SK-N-SH (cell line): ENCODE data around the gene CNOT9. TPM values are rescaled to one million over a fixed set of nuclear protein-coding genes. Genes with fewer than 3 reads are reported as not detected.

Experiments used
- CTCF ChIA-PET: fragments of 300-600, 350-600 bp; formaldehyde crosslinking; extraction: SDS; loops from one replicate; lab custom pipeline; 2021; lab: Yijun Ruan, JAX
- POLR2A ChIA-PET: fragments of 350-600 bp; sonication (Branson Sonifier 250); formaldehyde crosslinking; extraction: SDS; loops from one replicate; lab custom pipeline; 2020; ENCODE audit warnings: antibody characterized with exemption, inconsistent platforms; lab: Yijun Ruan, JAX
- DNase-seq: peaks from one replicate; pipeline ENCODE4 v3.0.0; 2012
- H2AFZ ChIP-seq: fragments of 200-600 bp; sonication (generic); 2 replicates; pipeline ENCODE4 v1.8.1; 2016; ENCODE audit warnings: antibody characterized with exemption, mild to moderate bottlenecking, low read depth
- H3F3A ChIP-seq: fragments of 200-600 bp; sonication (generic); replicated peaks from 2 replicates; pipeline ENCODE3; 2016; ENCODE audit warnings: antibody characterized with exemption, mild to moderate bottlenecking; ENCODE audit not compliant: insufficient read depth
- H3K27ac ChIP-seq, 2 experiments: fragments of 200-500 bp in 1 of 2; fragments of 200-600 bp in 1 of 2; sonication (Bioruptor generic) in 1 of 2; sonication (generic), shearing (Covaris generic) in 1 of 2; 2 replicates each; pipeline versions ENCODE4 v1.5.1 to v1.6.1; 2014 to 2016; ENCODE audit warnings: low read depth in 2 of 2, inconsistent platforms in 1 of 2, low read length in 1 of 2, mild to moderate bottlenecking in 1 of 2, mixed read lengths in 1 of 2
- H3K27me3 ChIP-seq: fragments of 200-600 bp; sonication (generic), shearing (Covaris generic); 2 replicates; pipeline ENCODE4 v1.6.1; 2016; ENCODE audit warnings: mixed run types; ENCODE audit not compliant: insufficient read depth
- H3K36me3 ChIP-seq, 2 experiments: fragments of 200-500 bp in 1 of 2; fragments of 200-600 bp in 1 of 2; sonication (Bioruptor generic) in 1 of 2; sonication (generic) in 1 of 2; replicated peaks in 1 of 2; 2 replicates each; pipeline versions ENCODE3 to v1.5.1; 2014 to 2016; ENCODE audit warnings: low read length in 1 of 2, mild to moderate bottlenecking in 1 of 2; ENCODE audit not compliant: insufficient read depth in 2 of 2, control insufficient read depth in 1 of 2
- H3K4me1 ChIP-seq, 2 experiments: fragments of 200-500 bp in 1 of 2; fragments of 200-600 bp in 1 of 2; sonication (Bioruptor generic) in 1 of 2; sonication (generic), shearing (Covaris generic) in 1 of 2; 2 replicates each; pipeline versions ENCODE4 v1.5.1 to v1.6.1; 2014 to 2016; ENCODE audit warnings: low read depth in 1 of 2, low read length in 1 of 2, mixed run types in 1 of 2; ENCODE audit not compliant: insufficient read depth in 2 of 2, control insufficient read depth in 1 of 2
- H3K4me2 ChIP-seq: fragments of 200-600 bp; sonication (generic), shearing (Covaris generic); 2 replicates; pipeline ENCODE4 v1.6.1; 2017; ENCODE audit warnings: mixed run types
- H3K4me3 ChIP-seq, 2 experiments: fragments of 200-500 bp in 1 of 2; fragments of 200-600 bp in 1 of 2; sonication (Bioruptor generic) in 1 of 2; sonication (generic), shearing (Covaris generic) in 1 of 2; 2 replicates each; pipeline versions ENCODE4 v1.5.1 to v1.8.1; 2014 to 2016; ENCODE audit warnings: low read depth in 2 of 2, inconsistent platforms in 1 of 2, low read length in 1 of 2, mild to moderate bottlenecking in 1 of 2, mixed read lengths in 1 of 2, moderate library complexity in 1 of 2
- H3K79me2 ChIP-seq: fragments of 200-600 bp; sonication (generic); 2 replicates; pipeline ENCODE4 v1.8.1; 2017; ENCODE audit warnings: mild to moderate bottlenecking; ENCODE audit not compliant: insufficient read depth
- H3K9ac ChIP-seq: fragments of 200-600 bp; sonication (generic); 2 replicates; pipeline ENCODE4 v1.6.1; 2017; ENCODE audit warnings: mixed run types
- H3K9me2 ChIP-seq: fragments of 200-600 bp; sonication (generic); 2 replicates; pipeline ENCODE4 v1.6.1; 2017; ENCODE audit warnings: mixed run types
- H3K9me3 ChIP-seq: fragments of 200-600 bp; sonication (generic); 2 replicates; pipeline ENCODE4 v1.6.1; 2017; ENCODE audit warnings: mixed run types, mild to moderate bottlenecking, moderate library complexity
- H4K20me1 ChIP-seq: fragments of 200-600 bp; sonication (generic); 2 replicates; pipeline ENCODE4 v1.6.1; 2017; ENCODE audit warnings: mild to moderate bottlenecking, mixed run types; ENCODE audit not compliant: insufficient read depth
- CHD2 ChIP-seq: fragments of 150-350 bp; IDR thresholded peaks from 2 replicates; pipeline ENCODE4 v1.6.1; 2018; ENCODE audit warnings: low read length; ENCODE audit not compliant: partially characterized antibody
- ELF1 ChIP-seq: IDR thresholded peaks from 2 replicates; pipeline ENCODE4 v1.4.0; 2012
- FOSL2 ChIP-seq: IDR thresholded peaks from 2 replicates; pipeline ENCODE4 v1.4.0; 2012; ENCODE audit warnings: low read depth, mild to moderate bottlenecking, moderate library complexity, borderline replicate concordance
- JUND ChIP-seq: IDR thresholded peaks from 2 replicates; pipeline ENCODE4 v1.4.0; 2012
- MEF2A ChIP-seq: IDR thresholded peaks from 2 replicates; pipeline ENCODE4 v1.4.0; 2012; ENCODE audit warnings: low read depth, borderline replicate concordance
- MXI1 ChIP-seq: IDR thresholded peaks from 2 replicates; pipeline ENCODE4 v1.6.1; 2012; ENCODE audit warnings: mild to moderate bottlenecking, low read depth, low read length, improper control_type of control experiment
- NFIC ChIP-seq: IDR thresholded peaks from 2 replicates; pipeline ENCODE4 v1.4.0; 2012; ENCODE audit warnings: borderline replicate concordance
- NRF1 ChIP-seq: IDR thresholded peaks from 2 replicates; pipeline ENCODE4 v1.6.1; 2012; ENCODE audit warnings: low read depth, mild to moderate bottlenecking, low read length
- RCOR1 ChIP-seq: fragments of 150-350 bp; IDR thresholded peaks from 2 replicates; pipeline ENCODE4 v1.6.1; 2017; ENCODE audit warnings: antibody characterized with exemption, low read length
- SMC3 ChIP-seq: IDR thresholded peaks from 2 replicates; pipeline ENCODE4 v1.6.1; 2012; ENCODE audit warnings: low read depth, low read length, improper control_type of control experiment
- TAF1 ChIP-seq: IDR thresholded peaks from 2 replicates; pipeline ENCODE4 v1.6.1; 2012; ENCODE audit warnings: low read depth, mild to moderate bottlenecking, low read length, moderate library complexity, borderline replicate concordance
- TCF12 ChIP-seq: IDR thresholded peaks from 2 replicates; pipeline ENCODE4 v1.4.0; 2012
- WGBS: methylation state at CpG from one replicate; pipeline ENCODE4 v1.1.6; 2017; ENCODE audit warnings: low lambda C conversion rate; 5-methylcytosine and 5-hydroxymethylcytosine counted together
- polyA plus RNA-seq, 3 experiments: library from polyadenylated mRNA; depleted of rRNA; stranded (reverse); fragments of >200 nt; gene quantifications; 2 replicates each; pipeline ENCODE4 v1.2.3, GENCODE V29; 2012
- TF ChIP-seq, protein P1 (sequence below): IDR thresholded peaks from 2 replicates; pipeline ENCODE4 v1.6.1; 2012; ENCODE audit warnings: mild to moderate bottlenecking, low read depth, low read length, moderate library complexity
- TF ChIP-seq, protein P2 (sequence below): IDR thresholded peaks from 2 replicates; pipeline ENCODE4 v1.4.0; 2012; ENCODE audit warnings: low read depth, borderline replicate concordance

Gene CNOT9
- polyA plus RNA-seq, 1 of the 3 experiments (the other 2 are of a cell fraction) = 36.8 TPM

DNA sequence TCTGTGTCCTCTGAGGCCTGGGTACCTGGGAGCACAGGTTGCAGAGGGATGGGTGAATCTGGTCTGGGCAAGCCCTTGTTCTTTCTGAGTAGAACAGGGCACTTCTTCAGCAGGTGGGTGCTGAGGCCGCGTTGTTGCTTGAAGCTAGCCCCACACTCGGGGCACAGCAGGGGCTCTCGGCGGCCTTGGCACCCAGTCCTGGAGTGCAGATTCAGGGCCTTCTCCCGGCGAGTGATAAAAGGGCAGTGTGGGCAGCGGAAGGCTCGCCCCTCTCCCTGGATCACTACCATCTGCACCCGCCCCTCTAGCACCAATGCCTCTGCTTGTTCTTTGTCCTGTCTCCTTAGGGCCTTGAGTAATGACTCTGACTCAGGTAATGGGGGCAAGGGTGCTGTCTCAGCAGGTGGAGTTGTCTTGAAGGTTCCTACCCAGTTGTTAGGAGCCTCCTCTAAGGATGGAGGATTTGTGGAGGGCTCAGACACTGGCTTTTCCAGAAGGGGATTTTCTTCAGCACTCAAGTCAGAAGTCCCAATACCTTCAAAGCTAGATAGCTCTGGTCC, 75.2 kb downstream of the CNOT9 start:
- Histone ChIP-seq H3K27me3 (no peaks in the 10 kb centered on the region), H3K79me2 (peaks cover 4% of the 10 kb centered on the region), H2AFZ (no peak overlapping the region), H3K9ac (no peak overlapping the region), H3K9me2 (no peaks in the 10 kb centered on the region), H3K4me1 (no peaks in the 10 kb centered on the region; a peak in 1 of 4 replicates), H4K20me1 (no peaks in the 10 kb centered on the region), H3F3A (peaks cover 3% of the 10 kb centered on the region), H3K36me3 (peaks cover 35 to 79% of the 10 kb centered on the region in 2 experiments), H3K27ac (no peak overlapping the region), H3K4me3 (no peak overlapping the region), H3K4me2 (no peak overlapping the region), H3K9me3 (no peaks in the 10 kb centered on the region)
- 95% methylated on average over 3 of the region's 10 CpGs for WGBS
- TF ChIP-seq MXI1 (no peak), NFIC (no peak), SMC3 (no peak), JUND (no peak), CHD2 (no peak), TAF1 (no peak), MEF2A (no peak), FOSL2 (no peak), RCOR1 (no peak), NRF1 (no peak), ELF1 (no peak), TCF12 (no peak)
- TF ChIP-seq, protein P1, sequence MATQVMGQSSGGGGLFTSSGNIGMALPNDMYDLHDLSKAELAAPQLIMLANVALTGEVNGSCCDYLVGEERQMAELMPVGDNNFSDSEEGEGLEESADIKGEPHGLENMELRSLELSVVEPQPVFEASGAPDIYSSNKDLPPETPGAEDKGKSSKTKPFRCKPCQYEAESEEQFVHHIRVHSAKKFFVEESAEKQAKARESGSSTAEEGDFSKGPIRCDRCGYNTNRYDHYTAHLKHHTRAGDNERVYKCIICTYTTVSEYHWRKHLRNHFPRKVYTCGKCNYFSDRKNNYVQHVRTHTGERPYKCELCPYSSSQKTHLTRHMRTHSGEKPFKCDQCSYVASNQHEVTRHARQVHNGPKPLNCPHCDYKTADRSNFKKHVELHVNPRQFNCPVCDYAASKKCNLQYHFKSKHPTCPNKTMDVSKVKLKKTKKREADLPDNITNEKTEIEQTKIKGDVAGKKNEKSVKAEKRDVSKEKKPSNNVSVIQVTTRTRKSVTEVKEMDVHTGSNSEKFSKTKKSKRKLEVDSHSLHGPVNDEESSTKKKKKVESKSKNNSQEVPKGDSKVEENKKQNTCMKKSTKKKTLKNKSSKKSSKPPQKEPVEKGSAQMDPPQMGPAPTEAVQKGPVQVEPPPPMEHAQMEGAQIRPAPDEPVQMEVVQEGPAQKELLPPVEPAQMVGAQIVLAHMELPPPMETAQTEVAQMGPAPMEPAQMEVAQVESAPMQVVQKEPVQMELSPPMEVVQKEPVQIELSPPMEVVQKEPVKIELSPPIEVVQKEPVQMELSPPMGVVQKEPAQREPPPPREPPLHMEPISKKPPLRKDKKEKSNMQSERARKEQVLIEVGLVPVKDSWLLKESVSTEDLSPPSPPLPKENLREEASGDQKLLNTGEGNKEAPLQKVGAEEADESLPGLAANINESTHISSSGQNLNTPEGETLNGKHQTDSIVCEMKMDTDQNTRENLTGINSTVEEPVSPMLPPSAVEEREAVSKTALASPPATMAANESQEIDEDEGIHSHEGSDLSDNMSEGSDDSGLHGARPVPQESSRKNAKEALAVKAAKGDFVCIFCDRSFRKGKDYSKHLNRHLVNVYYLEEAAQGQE = no peak
- TF ChIP-seq, protein P2, sequence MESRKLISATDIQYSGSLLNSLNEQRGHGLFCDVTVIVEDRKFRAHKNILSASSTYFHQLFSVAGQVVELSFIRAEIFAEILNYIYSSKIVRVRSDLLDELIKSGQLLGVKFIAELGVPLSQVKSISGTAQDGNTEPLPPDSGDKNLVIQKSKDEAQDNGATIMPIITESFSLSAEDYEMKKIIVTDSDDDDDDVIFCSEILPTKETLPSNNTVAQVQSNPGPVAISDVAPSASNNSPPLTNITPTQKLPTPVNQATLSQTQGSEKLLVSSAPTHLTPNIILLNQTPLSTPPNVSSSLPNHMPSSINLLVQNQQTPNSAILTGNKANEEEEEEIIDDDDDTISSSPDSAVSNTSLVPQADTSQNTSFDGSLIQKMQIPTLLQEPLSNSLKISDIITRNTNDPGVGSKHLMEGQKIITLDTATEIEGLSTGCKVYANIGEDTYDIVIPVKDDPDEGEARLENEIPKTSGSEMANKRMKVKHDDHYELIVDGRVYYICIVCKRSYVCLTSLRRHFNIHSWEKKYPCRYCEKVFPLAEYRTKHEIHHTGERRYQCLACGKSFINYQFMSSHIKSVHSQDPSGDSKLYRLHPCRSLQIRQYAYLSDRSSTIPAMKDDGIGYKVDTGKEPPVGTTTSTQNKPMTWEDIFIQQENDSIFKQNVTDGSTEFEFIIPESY = no peak
- POLR2A ChIA-PET = no interaction called here
- no peak for DNase-seq
- CTCF ChIA-PET = no interaction called here

DNA sequence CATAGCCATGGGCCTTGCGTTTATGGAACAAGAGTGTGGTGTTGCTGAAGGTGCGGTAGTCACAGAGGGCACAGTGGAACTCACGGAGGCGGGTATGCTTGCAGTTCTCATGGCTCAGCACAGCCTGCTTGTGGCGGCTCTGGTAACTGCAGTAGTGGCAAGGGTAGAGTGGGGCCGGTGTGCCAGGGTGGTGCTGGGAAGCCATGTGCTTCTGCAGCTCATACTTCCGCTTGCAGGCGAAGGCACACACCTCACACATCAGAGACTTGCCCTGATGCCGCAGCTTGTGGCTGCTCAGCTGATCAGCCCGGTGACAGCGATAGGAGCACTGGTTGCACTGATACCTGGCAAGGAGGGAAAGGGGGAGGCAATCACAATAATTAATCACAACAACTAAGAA, 76.1 kb downstream of the CNOT9 start:
- Histone ChIP-seq H3K9me3 (no peaks in the 10 kb centered on the region), H2AFZ (no peak overlapping the region), H4K20me1 (no peaks in the 10 kb centered on the region)
- DNase-seq = no peak
- POLR2A ChIA-PET = no interaction called here
- no peak for TF ChIP-seq MEF2A
- TF ChIP-seq, all 33 proteins: peak for 0
- CTCF ChIA-PET = no interaction called here
- Histone ChIP-seq H3K4me2 (no peak overlapping the region), H3F3A (peaks cover 3% of the 10 kb centered on the region), H3K36me3 (peaks cover 30 to 83% of the 10 kb centered on the region in 2 experiments), H3K27ac (no peak overlapping the region; a peak in 1 of 4 replicates), H3K4me3 (no peak overlapping the region), H3K4me1 (no peaks in the 10 kb centered on the region; a peak in 1 of 4 replicates), H3K9me2 (no peaks in the 10 kb centered on the region), H3K27me3 (no peaks in the 10 kb centered on the region), H3K9ac (no peak overlapping the region), H3K79me2 (peaks cover 4% of the 10 kb centered on the region)
- 89% methylated on average over 11 of the region's 11 CpGs for WGBS
